ENCODE measurements around the gene RBFA.

The RBFA gene

DNA sequence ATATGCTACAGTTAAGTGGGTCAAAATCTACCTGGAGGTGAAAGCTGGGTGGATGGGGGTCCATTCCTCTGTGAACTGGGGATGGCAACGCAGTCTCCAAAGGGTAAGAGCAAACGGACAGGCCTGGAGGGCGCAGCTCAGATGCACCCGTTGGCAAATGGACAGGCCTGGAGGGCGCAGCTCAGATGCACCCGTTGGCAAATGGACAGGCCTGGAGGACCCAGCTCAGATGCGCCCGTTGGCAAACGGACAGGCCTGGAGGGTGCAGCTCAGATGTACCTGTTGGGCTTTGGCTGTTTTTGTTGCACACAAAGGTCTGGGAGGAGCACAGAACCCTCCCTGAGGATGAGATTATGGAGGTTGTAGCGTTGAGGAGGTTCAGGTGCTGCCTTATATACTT, 33.7 kb downstream of the RBFA start:
- Histone ChIP-seq H3K9me3 (no peaks in the 10 kb centered on the region), H3K36me3 (no peaks in the 10 kb centered on the region), H3K27ac (no peak overlapping the region), H3K27me3 (no peaks in the 10 kb centered on the region), H3K4me3 (ENCODE audit: low read depth in 1 of 2, low read length in 1 of 2) (no peak overlapping the region), H3K4me1 (ENCODE audit: control insufficient read depth in 1 of 2, insufficient read depth in 1 of 2, low read depth in 1 of 2, low read length in 1 of 2) (no peaks in the 10 kb centered on the region)
- TF ChIP-seq, protein P1, sequence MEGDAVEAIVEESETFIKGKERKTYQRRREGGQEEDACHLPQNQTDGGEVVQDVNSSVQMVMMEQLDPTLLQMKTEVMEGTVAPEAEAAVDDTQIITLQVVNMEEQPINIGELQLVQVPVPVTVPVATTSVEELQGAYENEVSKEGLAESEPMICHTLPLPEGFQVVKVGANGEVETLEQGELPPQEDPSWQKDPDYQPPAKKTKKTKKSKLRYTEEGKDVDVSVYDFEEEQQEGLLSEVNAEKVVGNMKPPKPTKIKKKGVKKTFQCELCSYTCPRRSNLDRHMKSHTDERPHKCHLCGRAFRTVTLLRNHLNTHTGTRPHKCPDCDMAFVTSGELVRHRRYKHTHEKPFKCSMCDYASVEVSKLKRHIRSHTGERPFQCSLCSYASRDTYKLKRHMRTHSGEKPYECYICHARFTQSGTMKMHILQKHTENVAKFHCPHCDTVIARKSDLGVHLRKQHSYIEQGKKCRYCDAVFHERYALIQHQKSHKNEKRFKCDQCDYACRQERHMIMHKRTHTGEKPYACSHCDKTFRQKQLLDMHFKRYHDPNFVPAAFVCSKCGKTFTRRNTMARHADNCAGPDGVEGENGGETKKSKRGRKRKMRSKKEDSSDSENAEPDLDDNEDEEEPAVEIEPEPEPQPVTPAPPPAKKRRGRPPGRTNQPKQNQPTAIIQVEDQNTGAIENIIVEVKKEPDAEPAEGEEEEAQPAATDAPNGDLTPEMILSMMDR (IDR thresholded peaks at IDR 0.05) = no peak

GRCh38 chr18:80068571-80069272, 34.5 kb downstream of the RBFA start:
- H3K36me3 ChIP-seq = no peaks in the 10 kb centered on the region
- no peaks in the 10 kb centered on the region for H3K27me3 ChIP-seq
- TF ChIP-seq, protein P1 (IDR thresholded peaks at IDR 0.05) = no peak
- no peak overlapping the region for H3K4me3 ChIP-seq (ENCODE audit: low read depth in 1 of 2, low read length in 1 of 2)
- no peak overlapping the region for H3K27ac ChIP-seq
- no peaks in the 10 kb centered on the region for H3K9me3 ChIP-seq
- no peaks in the 10 kb centered on the region for H3K4me1 ChIP-seq (ENCODE audit: control insufficient read depth in 1 of 2, insufficient read depth in 1 of 2, low read depth in 1 of 2, low read length in 1 of 2)

DNA sequence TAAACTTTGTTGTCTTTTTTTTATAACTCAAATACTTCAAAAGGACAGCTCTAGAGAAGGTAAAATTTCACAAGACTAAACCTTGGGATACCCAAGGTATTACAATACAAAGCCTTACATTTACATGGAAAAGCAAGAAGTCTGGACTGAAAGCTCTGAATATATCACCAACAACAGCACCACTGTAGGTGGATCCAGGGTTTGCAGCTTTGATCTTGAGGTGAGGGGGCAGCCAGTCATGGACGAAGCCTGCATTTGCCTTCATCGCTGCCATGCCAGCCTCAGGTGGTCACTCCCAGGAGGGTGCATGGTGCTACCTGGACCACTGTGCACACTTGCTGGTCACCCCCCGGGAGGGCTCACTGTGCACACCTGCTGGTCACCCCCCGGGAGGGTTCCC, 36.6 kb downstream of the RBFA start:
- H3K36me3 ChIP-seq = no peaks in the 10 kb centered on the region
- no peaks in the 10 kb centered on the region for H3K27me3 ChIP-seq
- H3K27ac ChIP-seq = no peak overlapping the region
- no peak overlapping the region for H3K4me3 ChIP-seq (ENCODE audit: low read depth in 1 of 2, low read length in 1 of 2)
- H3K9me3 ChIP-seq = no peaks in the 10 kb centered on the region
- TF ChIP-seq, protein P1 (IDR thresholded peaks at IDR 0.05) = no peak
- H3K4me1 ChIP-seq (ENCODE audit: control insufficient read depth in 1 of 2, insufficient read depth in 1 of 2, low read depth in 1 of 2, low read length in 1 of 2) = no peaks in the 10 kb centered on the region

DNA sequence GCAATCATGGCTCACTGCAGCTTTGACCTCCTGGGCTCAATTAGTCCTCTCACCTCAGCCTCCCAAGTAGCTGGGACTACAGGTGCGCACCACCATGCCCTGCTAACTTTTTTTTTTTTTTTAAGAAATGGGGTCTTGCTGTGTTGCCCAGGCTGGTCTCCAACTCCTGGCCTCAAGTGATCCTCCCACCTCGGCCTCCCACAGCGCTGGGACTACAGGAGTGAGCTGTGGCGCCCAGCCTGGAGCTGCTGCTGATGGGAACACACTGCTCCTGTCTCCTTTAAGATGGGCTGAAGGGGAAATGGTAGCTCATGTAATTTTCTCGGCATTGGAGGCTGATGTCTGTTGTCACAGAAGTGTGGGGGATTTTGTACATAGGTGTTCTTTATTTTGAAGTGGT, 39.9 kb downstream of the RBFA start:
- Histone ChIP-seq H3K4me1 (ENCODE audit: control insufficient read depth in 1 of 2, insufficient read depth in 1 of 2, low read depth in 1 of 2, low read length in 1 of 2) (no peaks in the 10 kb centered on the region), H3K27me3 (no peaks in the 10 kb centered on the region), H3K27ac (no peak overlapping the region), H3K4me3 (ENCODE audit: low read depth in 1 of 2, low read length in 1 of 2) (no peak overlapping the region), H3K9me3 (no peaks in the 10 kb centered on the region), H3K36me3 (no peaks in the 10 kb centered on the region)
- TF ChIP-seq, protein P1 (IDR thresholded peaks at IDR 0.05) = no peak

DNA sequence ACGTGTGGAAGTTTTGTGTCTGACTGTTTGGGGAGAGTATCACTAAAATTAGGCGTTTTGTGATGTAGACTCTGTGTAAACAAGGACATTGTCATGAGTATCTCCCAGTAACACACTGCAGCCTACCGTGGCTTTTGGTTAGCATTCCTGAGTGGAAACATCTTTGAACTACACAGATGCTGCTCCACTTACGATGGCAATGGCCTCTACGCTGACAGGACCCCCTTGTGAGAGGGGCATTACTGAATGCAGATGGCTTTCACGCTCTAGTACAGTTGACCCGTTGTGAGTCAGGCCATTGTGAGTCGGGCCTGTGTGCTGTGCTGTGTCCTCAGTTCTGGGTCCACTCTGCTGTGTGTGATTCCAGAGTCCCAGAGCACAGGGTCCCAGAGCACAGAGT, 40.5 kb downstream of the RBFA start:
- TF ChIP-seq, protein P1 (IDR thresholded peaks at IDR 0.05) = no peak
- H3K27ac ChIP-seq = no peak overlapping the region

More for the DNA sequence above, 40.5 kb downstream of the RBFA start:
- H3K9me3 ChIP-seq = no peaks in the 10 kb centered on the region
- no peaks in the 10 kb centered on the region for H3K4me1 ChIP-seq (ENCODE audit: control insufficient read depth in 1 of 2, insufficient read depth in 1 of 2, low read depth in 1 of 2, low read length in 1 of 2)
- H3K4me3 ChIP-seq (ENCODE audit: low read depth in 1 of 2, low read length in 1 of 2) = no peak overlapping the region
- no peaks in the 10 kb centered on the region for H3K36me3 ChIP-seq
- H3K27me3 ChIP-seq = no peaks in the 10 kb centered on the region

Data from neutrophil (primary cell).